Measurements from ENCODE around the gene ACTR1A. TPM values are rescaled to one million over a fixed set of nuclear protein-coding genes. Genes with fewer than 3 reads are reported as not detected.
"Not testable (repeated sequence)": the region's sequence is repeated elsewhere in the genome, so short reads cannot be mapped to it uniquely, and the experiment has no call there.

Gene ACTR1A
- total RNA-seq, 1 experiment from 2014 or later: 128 TPM

DNA sequence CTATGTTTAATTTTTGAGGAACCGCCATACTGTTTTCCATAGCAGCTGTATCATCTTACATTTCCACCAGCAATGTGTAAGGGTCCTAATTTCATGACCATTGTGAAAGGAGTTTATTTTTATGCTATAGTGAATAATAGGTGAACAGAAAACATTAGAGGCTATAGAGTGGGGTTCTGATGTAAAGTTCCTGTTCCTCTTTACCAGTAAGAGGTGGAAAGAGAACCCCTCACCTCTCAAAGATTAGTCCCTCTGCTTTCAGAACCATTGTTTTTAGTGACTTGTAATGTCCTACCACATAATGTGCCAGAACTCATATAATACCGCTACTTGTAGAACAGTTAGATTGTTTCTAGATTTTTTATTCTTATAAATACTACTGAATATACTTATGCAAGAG is 35.4 kb upstream of the ACTR1A start:
- Histone ChIP-seq H3K4me3 (ENCODE audit: low read depth, low read length, poor library complexity, severe bottlenecking) (no peak overlapping the region), H3K27ac (ENCODE audit: low read depth, low read length, poor library complexity, severe bottlenecking) (no peak overlapping the region), H3K27me3 (replicated peaks; ENCODE audit: insufficient read depth, low read depth, low read length, poor library complexity) (no peaks in the 10 kb centered on the region), H3K4me1 (ENCODE audit: insufficient read depth, low read length, poor library complexity, severe bottlenecking) (no peaks in the 10 kb centered on the region), H3K9me3 (ENCODE audit: low read depth, low read length, poor library complexity, severe bottlenecking) (no peaks in the 10 kb centered on the region), H3K36me3 (ENCODE audit: insufficient read depth, low read length, poor library complexity, severe bottlenecking) (no peaks in the 10 kb centered on the region)
- DNase-seq (ENCODE audit: low spot score): no peak
- BruUV-seq (replicated peaks): no TSS peak
- POLR2A ChIA-PET (ENCODE audit: low non-redundant PET): no interaction called here
- intact Hi-C loops (cut with micrococcal nuclease; ENCODE audit: unreplicated experiment): no loop called here
- CTCF ChIA-PET: no interaction called here
- TF ChIP-seq, protein P1, sequence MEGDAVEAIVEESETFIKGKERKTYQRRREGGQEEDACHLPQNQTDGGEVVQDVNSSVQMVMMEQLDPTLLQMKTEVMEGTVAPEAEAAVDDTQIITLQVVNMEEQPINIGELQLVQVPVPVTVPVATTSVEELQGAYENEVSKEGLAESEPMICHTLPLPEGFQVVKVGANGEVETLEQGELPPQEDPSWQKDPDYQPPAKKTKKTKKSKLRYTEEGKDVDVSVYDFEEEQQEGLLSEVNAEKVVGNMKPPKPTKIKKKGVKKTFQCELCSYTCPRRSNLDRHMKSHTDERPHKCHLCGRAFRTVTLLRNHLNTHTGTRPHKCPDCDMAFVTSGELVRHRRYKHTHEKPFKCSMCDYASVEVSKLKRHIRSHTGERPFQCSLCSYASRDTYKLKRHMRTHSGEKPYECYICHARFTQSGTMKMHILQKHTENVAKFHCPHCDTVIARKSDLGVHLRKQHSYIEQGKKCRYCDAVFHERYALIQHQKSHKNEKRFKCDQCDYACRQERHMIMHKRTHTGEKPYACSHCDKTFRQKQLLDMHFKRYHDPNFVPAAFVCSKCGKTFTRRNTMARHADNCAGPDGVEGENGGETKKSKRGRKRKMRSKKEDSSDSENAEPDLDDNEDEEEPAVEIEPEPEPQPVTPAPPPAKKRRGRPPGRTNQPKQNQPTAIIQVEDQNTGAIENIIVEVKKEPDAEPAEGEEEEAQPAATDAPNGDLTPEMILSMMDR (conservative IDR thresholded peaks at IDR 0.05; ENCODE audit: low read depth, low read length): no peak
- no peak for TF ChIP-seq EZH2 (IDR thresholded peaks at IDR 0.05; ENCODE audit: borderline replicate concordance, low read depth, low read length, poor library complexity, severe bottlenecking)

DNA sequence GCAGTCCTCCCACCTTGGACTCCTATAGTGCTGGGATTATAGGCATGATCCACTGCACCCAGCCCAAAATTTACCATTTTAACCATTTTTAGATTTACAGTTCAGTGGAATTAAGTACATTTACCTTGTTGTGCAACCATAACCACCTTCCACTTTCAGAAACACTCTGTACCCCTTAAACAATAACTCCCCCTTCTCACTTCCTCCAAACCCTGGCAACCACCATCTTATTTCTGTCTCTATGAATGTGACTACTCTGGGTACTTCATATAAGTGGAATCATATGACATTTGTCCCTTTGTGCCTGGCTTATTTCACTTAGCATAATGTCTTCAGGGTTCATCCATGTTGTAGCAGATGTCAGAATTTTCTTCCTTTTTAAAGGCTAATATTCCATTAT is 34.9 kb upstream of the ACTR1A start:
- H3K4me3 ChIP-seq (ENCODE audit: low read depth, low read length, poor library complexity, severe bottlenecking): no peak overlapping the region
- H3K4me1 ChIP-seq (ENCODE audit: insufficient read depth, low read length, poor library complexity, severe bottlenecking): no peaks in the 10 kb centered on the region
- H3K27me3 ChIP-seq (replicated peaks; ENCODE audit: insufficient read depth, low read depth, low read length, poor library complexity): no peaks in the 10 kb centered on the region
- TF ChIP-seq, protein P1 (conservative IDR thresholded peaks at IDR 0.05; ENCODE audit: low read depth, low read length): no peak
- ChIA-PET CTCF (no interaction called here), POLR2A (ENCODE audit: low non-redundant PET) (no interaction called here)
- intact Hi-C loops (cut with micrococcal nuclease; ENCODE audit: unreplicated experiment): no loop called here
- H3K9me3 ChIP-seq (ENCODE audit: low read depth, low read length, poor library complexity, severe bottlenecking): no peaks in the 10 kb centered on the region
- no peak for DNase-seq (ENCODE audit: low spot score)
- no peaks in the 10 kb centered on the region for H3K36me3 ChIP-seq (ENCODE audit: insufficient read depth, low read length, poor library complexity, severe bottlenecking)
- no peak overlapping the region for H3K27ac ChIP-seq (ENCODE audit: low read depth, low read length, poor library complexity, severe bottlenecking)
- BruUV-seq (replicated peaks): no TSS peak

DNA sequence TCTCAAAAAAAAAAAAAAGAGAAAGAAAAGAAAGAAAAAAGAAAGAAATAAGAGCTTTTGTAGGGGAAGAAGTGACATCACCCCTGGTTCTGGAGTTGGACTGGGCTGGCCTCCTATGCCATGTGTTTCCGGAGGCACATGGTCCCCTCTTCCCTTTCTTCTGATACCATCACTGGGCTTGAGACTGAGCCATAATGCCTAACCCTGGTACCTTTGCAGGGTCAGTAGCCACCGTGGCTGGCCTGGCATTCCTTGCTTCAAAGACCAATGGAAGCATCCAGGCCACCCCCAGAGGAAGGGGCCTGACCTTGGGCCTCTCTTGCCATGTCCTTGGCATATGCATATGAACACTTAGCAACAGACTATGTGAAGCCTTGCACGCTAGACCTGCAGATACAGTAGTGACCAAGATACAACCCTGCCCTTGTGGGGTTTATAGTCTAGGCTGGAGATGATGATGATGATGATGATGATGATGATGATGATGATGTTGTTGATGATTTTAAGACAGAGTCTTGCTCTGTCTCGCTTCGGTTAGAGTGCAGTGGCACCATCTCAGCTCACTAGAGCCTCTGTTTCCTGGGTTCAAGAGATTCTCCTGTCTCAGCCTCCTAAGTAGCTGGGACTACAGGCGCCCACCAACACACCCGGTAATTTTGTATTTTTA is 33.1 kb upstream of the ACTR1A start:
- Histone ChIP-seq H3K9me3 (ENCODE audit: low read depth, low read length, poor library complexity, severe bottlenecking) (no peaks in the 10 kb centered on the region), H3K36me3 (ENCODE audit: insufficient read depth, low read length, poor library complexity, severe bottlenecking) (no peaks in the 10 kb centered on the region), H3K4me3 (ENCODE audit: low read depth, low read length, poor library complexity, severe bottlenecking) (no peak overlapping the region), H3K27me3 (replicated peaks; ENCODE audit: insufficient read depth, low read depth, low read length, poor library complexity) (no peaks in the 10 kb centered on the region), H3K27ac (ENCODE audit: low read depth, low read length, poor library complexity, severe bottlenecking) (no peak overlapping the region), H3K4me1 (ENCODE audit: insufficient read depth, low read length, poor library complexity, severe bottlenecking) (no peaks in the 10 kb centered on the region)
- no peak for DNase-seq (ENCODE audit: low spot score)
- intact Hi-C loops (cut with micrococcal nuclease; ENCODE audit: unreplicated experiment): no loop called here
- no TSS peak for BruUV-seq (replicated peaks)
- TF ChIP-seq, protein P1 (conservative IDR thresholded peaks at IDR 0.05; ENCODE audit: low read depth, low read length): no peak
- no peak for TF ChIP-seq EZH2 (IDR thresholded peaks at IDR 0.05; ENCODE audit: borderline replicate concordance, low read depth, low read length, poor library complexity, severe bottlenecking)
- CTCF ChIA-PET: no interaction called here
- POLR2A ChIA-PET (ENCODE audit: low non-redundant PET): no interaction called here

DNA sequence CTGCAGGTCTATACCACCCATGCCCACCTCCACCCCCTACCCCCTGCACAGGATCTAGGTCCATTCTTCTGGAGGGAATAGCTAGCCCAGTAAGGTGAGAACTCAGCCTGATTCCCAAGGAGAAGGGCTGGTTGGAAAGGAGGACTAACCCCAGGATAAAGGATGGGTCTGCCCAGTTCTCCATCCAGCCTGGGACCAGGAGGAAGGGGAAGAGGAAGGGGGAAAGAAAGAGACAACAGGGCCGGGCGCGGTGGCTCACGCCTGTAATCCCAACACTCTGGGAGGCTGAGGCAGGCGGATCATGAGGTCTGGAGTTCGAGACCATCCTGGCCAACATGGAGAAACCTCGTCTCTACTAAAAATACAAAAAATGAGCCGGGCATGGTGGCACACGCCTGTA is 32.5 kb upstream of the ACTR1A start:
- BruUV-seq (replicated peaks); H3K36me3 ChIP-seq (ENCODE audit: insufficient read depth, low read length, poor library complexity, severe bottlenecking); H3K27ac ChIP-seq (ENCODE audit: low read depth, low read length, poor library complexity, severe bottlenecking); H3K4me1 ChIP-seq (ENCODE audit: insufficient read depth, low read length, poor library complexity, severe bottlenecking); CTCF ChIA-PET; POLR2A ChIA-PET (ENCODE audit: low non-redundant PET); H3K4me3 ChIP-seq (ENCODE audit: low read depth, low read length, poor library complexity, severe bottlenecking); H3K27me3 ChIP-seq (replicated peaks; ENCODE audit: insufficient read depth, low read depth, low read length, poor library complexity); H3K9me3 ChIP-seq (ENCODE audit: low read depth, low read length, poor library complexity, severe bottlenecking); intact Hi-C loops (cut with micrococcal nuclease; ENCODE audit: unreplicated experiment); DNase-seq (ENCODE audit: low spot score): not testable (repeated sequence)
